Measurements from ENCODE around the gene GALC.

GALC gene

DNA sequence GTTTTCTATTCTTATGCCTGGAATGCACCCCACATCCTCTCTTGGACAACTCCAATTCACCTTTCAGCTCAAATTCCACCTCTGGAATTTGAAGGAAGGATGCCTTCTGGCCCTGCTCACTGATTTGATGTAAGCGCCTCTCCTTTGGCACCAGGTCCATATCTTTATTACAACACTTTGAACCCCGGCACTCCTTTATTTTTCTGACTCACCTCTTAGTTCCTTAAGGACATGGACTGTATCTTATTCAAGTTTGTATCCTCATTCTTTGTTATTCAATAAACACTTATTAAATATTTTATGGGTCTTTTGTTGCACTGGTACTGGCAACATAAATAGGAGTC, 3.1 kb downstream of the GALC start:
- no peaks in the 10 kb centered on the region for H3K79me2 ChIP-seq
- H3K4me1 ChIP-seq, result peaks cover 9% of the 10 kb centered on the region
- H3K4me2 ChIP-seq (ENCODE audit: low read length), result no peak overlapping the region
- H3K27ac ChIP-seq, result no peak overlapping the region
- H3K27me3 ChIP-seq (ENCODE audit: control insufficient read depth, insufficient read depth, low read length), result no peaks in the 10 kb centered on the region
- no peak overlapping the region for H3K9ac ChIP-seq
- no peak overlapping the region for H3K4me3 ChIP-seq (ENCODE audit: low read depth, low read length)
- TF ChIP-seq, protein P1, sequence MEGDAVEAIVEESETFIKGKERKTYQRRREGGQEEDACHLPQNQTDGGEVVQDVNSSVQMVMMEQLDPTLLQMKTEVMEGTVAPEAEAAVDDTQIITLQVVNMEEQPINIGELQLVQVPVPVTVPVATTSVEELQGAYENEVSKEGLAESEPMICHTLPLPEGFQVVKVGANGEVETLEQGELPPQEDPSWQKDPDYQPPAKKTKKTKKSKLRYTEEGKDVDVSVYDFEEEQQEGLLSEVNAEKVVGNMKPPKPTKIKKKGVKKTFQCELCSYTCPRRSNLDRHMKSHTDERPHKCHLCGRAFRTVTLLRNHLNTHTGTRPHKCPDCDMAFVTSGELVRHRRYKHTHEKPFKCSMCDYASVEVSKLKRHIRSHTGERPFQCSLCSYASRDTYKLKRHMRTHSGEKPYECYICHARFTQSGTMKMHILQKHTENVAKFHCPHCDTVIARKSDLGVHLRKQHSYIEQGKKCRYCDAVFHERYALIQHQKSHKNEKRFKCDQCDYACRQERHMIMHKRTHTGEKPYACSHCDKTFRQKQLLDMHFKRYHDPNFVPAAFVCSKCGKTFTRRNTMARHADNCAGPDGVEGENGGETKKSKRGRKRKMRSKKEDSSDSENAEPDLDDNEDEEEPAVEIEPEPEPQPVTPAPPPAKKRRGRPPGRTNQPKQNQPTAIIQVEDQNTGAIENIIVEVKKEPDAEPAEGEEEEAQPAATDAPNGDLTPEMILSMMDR (IDR thresholded peaks at IDR 0.05), result no peak
- H2AFZ ChIP-seq, result no peak overlapping the region
- H3K9me3 ChIP-seq (ENCODE audit: control insufficient read depth, low read length), result no peaks in the 10 kb centered on the region
- H3K36me3 ChIP-seq (ENCODE audit: control insufficient read depth, insufficient read depth, low read length), result no peaks in the 10 kb centered on the region

DNA sequence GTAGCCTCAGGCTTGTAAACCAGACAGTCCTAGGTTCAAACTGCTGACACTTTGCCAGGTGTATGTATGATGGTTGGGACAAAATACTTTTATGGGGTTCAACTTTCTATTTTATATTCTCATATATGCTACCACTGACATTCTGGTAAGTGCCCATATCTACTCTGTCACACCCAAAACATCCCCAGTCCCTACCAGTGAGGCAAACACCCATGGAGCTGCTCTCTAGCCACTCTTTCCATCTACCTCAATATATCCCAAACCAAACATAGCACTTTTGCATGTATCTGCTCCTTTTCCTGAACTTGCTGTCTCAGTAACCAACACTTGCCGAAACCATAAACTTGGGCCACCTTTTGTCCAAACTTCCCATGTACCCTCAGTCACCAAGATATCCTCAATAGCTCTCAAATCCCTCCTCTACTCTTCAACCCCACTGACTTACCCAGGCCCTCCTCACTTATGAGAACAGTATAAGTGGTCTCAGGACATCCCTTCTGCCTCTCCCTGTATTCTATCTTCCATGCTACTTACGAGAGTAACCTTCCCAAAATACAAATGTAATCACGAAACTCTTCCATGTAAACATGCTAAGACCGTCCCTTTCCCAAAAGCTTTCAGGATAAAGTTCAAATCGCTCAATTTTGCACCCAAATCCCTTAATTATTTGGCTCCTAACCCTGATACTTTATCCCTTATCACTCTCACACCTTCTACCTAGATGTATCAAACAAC, 3.6 kb downstream of the GALC start:
- TF ChIP-seq, protein P1 (IDR thresholded peaks at IDR 0.05), result no peak
- Histone ChIP-seq H3K9me3 (ENCODE audit: control insufficient read depth, low read length) (no peaks in the 10 kb centered on the region), H2AFZ (no peak overlapping the region), H3K79me2 (no peaks in the 10 kb centered on the region), H3K4me3 (ENCODE audit: low read depth, low read length) (no peak overlapping the region), H3K9ac (no peak overlapping the region), H3K27me3 (ENCODE audit: control insufficient read depth, insufficient read depth, low read length) (no peaks in the 10 kb centered on the region), H3K4me2 (ENCODE audit: low read length) (no peak overlapping the region), H3K27ac (no peak overlapping the region), H3K36me3 (ENCODE audit: control insufficient read depth, insufficient read depth, low read length) (no peaks in the 10 kb centered on the region), H3K4me1 (peaks cover 9% of the 10 kb centered on the region)

DNA sequence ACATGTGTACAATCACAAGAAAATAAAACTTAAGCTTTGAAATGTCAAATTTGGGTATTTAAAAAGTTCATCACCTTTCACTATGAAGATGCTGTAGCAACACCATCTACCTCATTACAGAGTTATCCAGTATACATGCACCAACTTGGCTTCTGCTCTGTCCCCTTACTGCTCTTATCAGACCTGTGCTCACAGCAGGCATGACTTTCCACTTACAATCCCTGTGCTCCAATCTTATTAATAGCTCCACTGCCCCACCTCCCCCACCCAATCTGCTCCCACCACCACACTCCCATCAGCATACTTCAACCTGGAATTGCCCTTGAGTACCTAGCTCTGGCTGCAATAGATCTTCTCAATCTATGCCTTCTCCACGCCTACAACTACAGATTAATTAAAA, 13.3 kb downstream of the GALC start:
- no peak overlapping the region for H3K27ac ChIP-seq
- no peaks in the 10 kb centered on the region for H3K27me3 ChIP-seq (ENCODE audit: control insufficient read depth, insufficient read depth, low read length)
- no peak overlapping the region for H2AFZ ChIP-seq
- no peaks in the 10 kb centered on the region for H3K9me3 ChIP-seq (ENCODE audit: control insufficient read depth, low read length)
- no peak overlapping the region for H3K4me2 ChIP-seq (ENCODE audit: low read length)
- no peak overlapping the region for H3K4me3 ChIP-seq (ENCODE audit: low read depth, low read length)
- no peaks in the 10 kb centered on the region for H3K79me2 ChIP-seq
- H3K4me1 ChIP-seq, result no peaks in the 10 kb centered on the region
- H3K36me3 ChIP-seq (ENCODE audit: control insufficient read depth, insufficient read depth, low read length), result no peaks in the 10 kb centered on the region
- no peak overlapping the region for H3K9ac ChIP-seq
- TF ChIP-seq, protein P1 (IDR thresholded peaks at IDR 0.05), result no peak

DNA sequence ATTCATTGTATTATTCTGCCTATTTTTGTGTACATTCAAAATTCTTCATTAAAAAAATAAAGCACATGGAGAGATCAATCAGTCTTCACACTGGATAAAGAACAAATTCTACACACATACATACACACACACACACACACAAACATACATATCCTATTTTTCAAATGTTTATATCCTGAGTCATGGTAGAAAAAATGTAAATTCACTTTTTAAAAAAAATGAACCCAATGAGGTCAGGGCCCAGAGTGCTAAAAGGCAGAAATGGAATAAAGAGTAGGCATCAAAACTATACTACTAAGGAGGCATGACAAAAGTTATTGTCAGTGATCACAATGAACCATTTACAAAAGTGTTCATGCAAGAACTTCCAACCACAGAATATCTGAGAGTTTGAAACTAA, 17.3 kb downstream of the GALC start:
- Histone ChIP-seq H3K27me3 (ENCODE audit: control insufficient read depth, insufficient read depth, low read length) (no peaks in the 10 kb centered on the region), H3K36me3 (ENCODE audit: control insufficient read depth, insufficient read depth, low read length) (no peaks in the 10 kb centered on the region), H3K79me2 (no peaks in the 10 kb centered on the region), H3K4me2 (ENCODE audit: low read length) (no peak overlapping the region), H2AFZ (no peak overlapping the region), H3K27ac (no peak overlapping the region), H3K9me3 (ENCODE audit: control insufficient read depth, low read length) (no peaks in the 10 kb centered on the region), H3K4me3 (ENCODE audit: low read depth, low read length) (no peak overlapping the region), H3K9ac (no peak overlapping the region), H3K4me1 (no peaks in the 10 kb centered on the region)
- TF ChIP-seq, protein P1 (IDR thresholded peaks at IDR 0.05), result no peak

DNA sequence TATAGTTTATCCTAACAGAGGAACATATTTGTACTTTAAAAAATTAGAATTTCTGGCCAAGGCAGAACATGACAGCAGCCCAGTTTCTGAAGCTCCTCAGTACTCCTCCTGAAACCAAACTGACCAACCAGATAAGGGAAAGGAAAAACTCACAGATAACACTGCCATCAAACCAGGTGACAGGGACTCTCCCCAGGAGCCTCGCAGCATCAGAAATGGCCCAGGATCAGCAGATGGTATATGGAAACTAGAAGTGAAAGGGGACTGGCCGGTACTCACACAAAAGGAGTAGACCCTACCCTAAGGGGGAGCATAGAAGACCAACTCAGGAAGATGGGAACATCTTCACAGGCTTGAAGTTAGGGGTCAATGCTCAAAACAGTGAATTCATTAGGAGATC, 22.0 kb downstream of the GALC start:
- TF ChIP-seq, protein P1 (IDR thresholded peaks at IDR 0.05), result no peak

More for the DNA sequence above, 22.0 kb downstream of the GALC start:
- H3K27ac ChIP-seq, result no peak overlapping the region
- H2AFZ ChIP-seq, result no peak overlapping the region
- H3K4me1 ChIP-seq, result no peaks in the 10 kb centered on the region
- H3K27me3 ChIP-seq (ENCODE audit: control insufficient read depth, insufficient read depth, low read length), result no peaks in the 10 kb centered on the region
- H3K9me3 ChIP-seq (ENCODE audit: control insufficient read depth, low read length), result no peaks in the 10 kb centered on the region
- no peak overlapping the region for H3K4me2 ChIP-seq (ENCODE audit: low read length)
- H3K9ac ChIP-seq, result no peak overlapping the region
- H3K36me3 ChIP-seq (ENCODE audit: control insufficient read depth, insufficient read depth, low read length), result no peaks in the 10 kb centered on the region
- no peak overlapping the region for H3K4me3 ChIP-seq (ENCODE audit: low read depth, low read length)
- no peaks in the 10 kb centered on the region for H3K79me2 ChIP-seq
